HCT116 (cell line): ENCODE measurements around the gene CYP4F12. TPM values are rescaled to one million over a fixed set of nuclear protein-coding genes. Genes with fewer than 3 reads are reported as not detected.

ENCODE experiments used
- ATAC-seq: fragments of 200-7000 bp; cut with Tn5 transposase; 2 replicates; pipeline ENCODE4 v1.9.1; 2020; ENCODE audit warnings: mild to moderate bottlenecking, moderate library complexity
- BruUV-seq: library from RNA; stranded (reverse); fragments of 400-500 nt; replicated peaks from 2 replicates; lab custom pipeline; 2021; lab: Mats Ljungman, UMichigan
- CTCF ChIA-PET: fragments of 300-600 bp; sonication (Branson Sonifier 250); formaldehyde crosslinking; loops from one replicate; lab custom pipeline; 2021; ENCODE audit warnings: antibody characterized with exemption; lab: Charles Lee
- POLR2A ChIA-PET: fragments of 300-600, 350-600 bp; sonication (Branson Sonifier 250); formaldehyde crosslinking; loops from one replicate; lab custom pipeline; 2021; ENCODE audit warnings: antibody characterized with exemption; lab: Charles Lee
- RAD21 ChIA-PET, 2 experiments: fragments of 300-600 bp; sonication (Branson Sonifier 250); formaldehyde crosslinking; loops; one replicate each; lab custom pipeline; 2023; ENCODE audit warnings: low total read pairs in 2 of 2; ENCODE audit not compliant: uncharacterized antibody in 2 of 2, unreplicated experiment in 2 of 2, low non-redundant PET in 1 of 2; lab: Charles Lee
- DNase-seq: peaks from one replicate; pipeline ENCODE4 v3.0.0-alpha.2; 2010; ENCODE audit warnings: low read depth, low spot score
- H2AFZ ChIP-seq: fragments of 200-600 bp; shearing (Covaris generic), sonication (generic); 2 replicates; pipeline ENCODE4 v1.6.1; 2017; ENCODE audit warnings: low read depth, mixed run types, mixed read lengths, antibody characterized with exemption, low read length; ENCODE audit not compliant: poor library complexity, severe bottlenecking
- H3K27ac ChIP-seq: 2 replicates; pipeline ENCODE4 v1.5.1; 2012; ENCODE audit warnings: low read depth, low read length
- H3K27me3 ChIP-seq: fragments of 200-600 bp; sonication (generic); 2 replicates; pipeline ENCODE4 v1.6.1; 2016; ENCODE audit warnings: mixed run types, low read length, mixed read lengths; ENCODE audit not compliant: insufficient read depth
- H3K36me3 ChIP-seq, 2 experiments: fragments of 200-500 bp in 1 of 2; fragments of 200-600 bp in 1 of 2; sonication (Bioruptor generic) in 1 of 2; sonication (generic) in 1 of 2; 2 replicates each; pipeline versions ENCODE4 v1.5.1 to v1.6.1; 2014 to 2016; ENCODE audit warnings: low read length in 2 of 2, inconsistent platforms in 1 of 2, mixed read lengths in 1 of 2, mixed run types in 1 of 2; ENCODE audit not compliant: insufficient read depth in 2 of 2, control insufficient read depth in 1 of 2
- H3K4me1 ChIP-seq, 2 experiments: fragments of 200-600 bp in 1 of 2; sonication (generic) in 1 of 2; 2 replicates each; pipeline versions ENCODE4 v1.5.1 to v1.6.1; 2012 to 2017; ENCODE audit warnings: low read length in 2 of 2, inconsistent platforms in 1 of 2, mild to moderate bottlenecking in 1 of 2, mixed read lengths in 1 of 2, mixed run types in 1 of 2, moderate library complexity in 1 of 2; ENCODE audit not compliant: insufficient read depth in 2 of 2, control insufficient read depth in 1 of 2
- H3K4me2 ChIP-seq: fragments of 200-600 bp; sonication (generic); 2 replicates; pipeline ENCODE4 v1.6.1; 2017; ENCODE audit warnings: mixed run types, low read length, mixed read lengths
- H3K4me3 ChIP-seq, 2 experiments: fragments of 200-600 bp in 1 of 2; sonication (generic) in 1 of 2; replicated peaks in 1 of 2; 2 replicates each; pipeline ENCODE4 v1.5.1; 2011 to 2016; ENCODE audit warnings: low read length in 2 of 2, control low read depth in 1 of 2, low read depth in 1 of 2, mild to moderate bottlenecking in 1 of 2, mixed read lengths in 1 of 2, mixed run types in 1 of 2
- H3K79me2 ChIP-seq: fragments of 200-600 bp; sonication (generic); 2 replicates; pipeline ENCODE4 v1.6.1; 2017; ENCODE audit warnings: mild to moderate bottlenecking, mixed run types, low read length, moderate library complexity, mixed read lengths; ENCODE audit not compliant: insufficient read depth
- H3K9ac ChIP-seq: fragments of 200-600 bp; sonication (generic); 2 replicates; pipeline ENCODE4 v1.6.1; 2016; ENCODE audit warnings: low read length, mixed read lengths
- H3K9me2 ChIP-seq: fragments of 200-600 bp; sonication (generic), shearing (Covaris generic); 2 replicates; pipeline ENCODE4 v1.6.1; 2017; ENCODE audit warnings: mixed run types, mild to moderate bottlenecking, moderate library complexity; ENCODE audit not compliant: insufficient read depth
- H3K9me3 ChIP-seq, 2 experiments: fragments of 200-500 bp in 1 of 2; fragments of 200-600 bp in 1 of 2; sonication (Bioruptor generic) in 1 of 2; sonication (generic) in 1 of 2; 2 replicates each; pipeline ENCODE4 v1.6.1; 2014 to 2017; ENCODE audit warnings: low read length in 2 of 2, mixed read lengths in 2 of 2, inconsistent platforms in 1 of 2, low read depth in 1 of 2, mild to moderate bottlenecking in 1 of 2, mixed run types in 1 of 2, moderate library complexity in 1 of 2; ENCODE audit not compliant: control insufficient read depth in 1 of 2, insufficient read depth in 1 of 2
- H4K20me1 ChIP-seq: fragments of 200-600 bp; sonication (generic), shearing (Covaris generic); 2 replicates; pipeline ENCODE4 v1.6.1; 2017; ENCODE audit warnings: mixed run types, mild to moderate bottlenecking, moderate library complexity; ENCODE audit not compliant: insufficient read depth
- CBX3 ChIP-seq: IDR thresholded peaks from 2 replicates; pipeline ENCODE4 v1.6.1; 2012; ENCODE audit warnings: low read depth
- CEBPB ChIP-seq: IDR thresholded peaks from 2 replicates; pipeline ENCODE4 v1.6.1; 2012; ENCODE audit warnings: low read depth
- JUND ChIP-seq: IDR thresholded peaks from 2 replicates; pipeline ENCODE4 v1.6.1; 2012
- POLR2A ChIP-seq: IDR thresholded peaks from 2 replicates; pipeline ENCODE4 v1.7.0; 2011; ENCODE audit warnings: borderline replicate concordance; ENCODE audit not compliant: insufficient read depth, insufficient read length; ENCODE audit errors: extremely low read depth
- POLR2AphosphoS5 ChIP-seq: IDR thresholded peaks from 2 replicates; pipeline ENCODE4 v1.6.1; 2011; ENCODE audit warnings: mild to moderate bottlenecking, low read depth, low read length, moderate library complexity
- REST ChIP-seq: IDR thresholded peaks from 2 replicates; pipeline ENCODE4 v1.6.1; 2012; ENCODE audit warnings: low read depth
- intact Hi-C: fragments of 100-400 bp; cut with micrococcal nuclease; formaldehyde crosslinking; loops from 2 replicates; pipeline ENCODE4 v1.10.0; 2022
- total RNA-seq: library from RNA; stranded (reverse); gene quantifications from one replicate; pipeline ENCODE4 v1.2.1, GENCODE V29; 2021; ENCODE audit not compliant: unreplicated experiment
- TF ChIP-seq, protein P1 (sequence below): IDR thresholded peaks from 2 replicates; pipeline ENCODE4 v1.6.1; 2012

Gene CYP4F12
- total RNA-seq, 1 experiment from 2014 or later: 4.4 TPM

GRCh38 chr19:15717809-15718208 is 44.9 kb downstream of the CYP4F12 start:
- no peak overlapping the region for H3K4me3 ChIP-seq
- DNase-seq (no peak), ATAC-seq (no peak)
- H2AFZ ChIP-seq: no peak overlapping the region
- no peaks in the 10 kb centered on the region for H3K4me1 ChIP-seq
- H3K27me3 ChIP-seq: peaks cover 28% of the 10 kb centered on the region
- no peaks in the 10 kb centered on the region for H3K9me3 ChIP-seq
- H3K36me3 ChIP-seq: no peaks in the 10 kb centered on the region
- BruUV-seq: no TSS peak
- POLR2A ChIA-PET: no interaction called here
- no peaks in the 10 kb centered on the region for H3K79me2 ChIP-seq
- H4K20me1 ChIP-seq: no peaks in the 10 kb centered on the region
- no peak overlapping the region for H3K9ac ChIP-seq
- RAD21 ChIA-PET: no interaction called here
- no peaks in the 10 kb centered on the region for H3K9me2 ChIP-seq
- intact Hi-C loops: no loop called here
- H3K4me2 ChIP-seq: no peak overlapping the region
- TF ChIP-seq, protein P1, sequence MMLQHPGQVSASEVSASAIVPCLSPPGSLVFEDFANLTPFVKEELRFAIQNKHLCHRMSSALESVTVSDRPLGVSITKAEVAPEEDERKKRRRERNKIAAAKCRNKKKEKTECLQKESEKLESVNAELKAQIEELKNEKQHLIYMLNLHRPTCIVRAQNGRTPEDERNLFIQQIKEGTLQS: no peak
- peak; percentile 66 for TF ChIP-seq REST
- TF ChIP-seq, all 23 proteins: peak for 1
- CTCF ChIA-PET: no interaction called here
- no peak overlapping the region for H3K27ac ChIP-seq

- Histone ChIP-seq H2AFZ (no peak overlapping the region), H3K79me2 (no peaks in the 10 kb centered on the region), H3K36me3 (no peaks in the 10 kb centered on the region), H3K27me3 (peaks cover 32% of the 10 kb centered on the region), H3K9me3 (no peaks in the 10 kb centered on the region), H3K9ac (no peak overlapping the region), H4K20me1 (no peaks in the 10 kb centered on the region), H3K4me2 (no peak overlapping the region), H3K27ac (no peak overlapping the region), H3K4me1 (no peaks in the 10 kb centered on the region), H3K9me2 (no peaks in the 10 kb centered on the region), H3K4me3 (no peak overlapping the region)
- POLR2A ChIA-PET: no interaction called here
- DNase-seq (no peak), ATAC-seq (no peak)
- no peak for TF ChIP-seq CEBPB
- no peak for TF ChIP-seq JUND
- no peak for TF ChIP-seq CBX3
- no peak for TF ChIP-seq POLR2AphosphoS5
- TF ChIP-seq POLR2A: no peak
- no TSS peak for BruUV-seq
- RAD21 ChIA-PET: no interaction called here
- CTCF ChIA-PET: no interaction called here
- intact Hi-C loops: no loop called here
These were observed 48.4 kb downstream of the CYP4F12 start for GRCh38 chr19:15721268-15721667.
